Activated CD4-positive, alpha-beta T cell treated with anti-CD3 and anti-CD28 coated beads, Interleukin-2, amount 10 ng/mL, durations not matched to agents 24 days and 14 days (primary cell): ENCODE measurements around the gene KPNA1. TPM values are rescaled to one million over a fixed set of nuclear protein-coding genes. Genes with fewer than 3 reads are reported as not detected.
"Not testable (repeated sequence)": the region's sequence is repeated elsewhere in the genome, so short reads cannot be mapped to it uniquely, and the experiment has no call there.

Experiments used
- DNase-seq: peaks from one replicate; pipeline ENCODE4 v3.0.0; 2022
- H3K27ac Mint-ChIP-seq: one replicate; pipeline ENCODE4 v1.8.0; 2022; ENCODE audit warnings: mild to moderate bottlenecking, mixed read lengths
- H3K27me3 Mint-ChIP-seq: one replicate; pipeline ENCODE4 v1.8.0; 2022; ENCODE audit warnings: mixed read lengths
- H3K36me3 Mint-ChIP-seq: one replicate; pipeline ENCODE4 v1.8.0; 2022; ENCODE audit warnings: low read depth, mild to moderate bottlenecking, mixed read lengths
- H3K4me1 Mint-ChIP-seq: one replicate; pipeline ENCODE4 v1.8.0; 2021; ENCODE audit warnings: mixed read lengths
- H3K4me3 Mint-ChIP-seq: one replicate; pipeline ENCODE4 v1.8.0; 2022; ENCODE audit warnings: mild to moderate bottlenecking, moderate library complexity, mixed read lengths
- H3K9me3 Mint-ChIP-seq: one replicate; pipeline ENCODE4 v1.8.0; 2021; ENCODE audit warnings: mixed read lengths
- intact Hi-C: fragments of 100-400 bp; cut with micrococcal nuclease; formaldehyde crosslinking; loops from one replicate; pipeline ENCODE4 v1.15.1; 2023
- total RNA-seq: library from RNA; stranded (reverse); gene quantifications from 2 replicates; pipeline ENCODE4 v1.2.3, GENCODE V29; 2022

KPNA1 gene
- total RNA-seq, 1 donor from 2014 or later, result 78.4 TPM

GRCh38 chr3:122444491-122444887 lies 70.2 kb downstream of the KPNA1 start:
- H3K4me1 Mint-ChIP-seq, H3K4me3 Mint-ChIP-seq, DNase-seq, H3K27me3 Mint-ChIP-seq, intact Hi-C loops, H3K27ac Mint-ChIP-seq: not testable (repeated sequence)
- Mint-ChIP-seq H3K36me3 (peaks cover 85% of the 10 kb centered on the region), H3K9me3 (peaks cover 17% of the 10 kb centered on the region)

GRCh38 chr3:122443762-122444490 lies 70.8 kb downstream of the KPNA1 start:
- H3K4me1 Mint-ChIP-seq, H3K4me3 Mint-ChIP-seq, H3K27ac Mint-ChIP-seq, intact Hi-C loops, DNase-seq, H3K27me3 Mint-ChIP-seq: not testable (repeated sequence)
- Mint-ChIP-seq H3K9me3 (peaks cover 14% of the 10 kb centered on the region), H3K36me3 (peaks cover 83% of the 10 kb centered on the region)

DNA sequence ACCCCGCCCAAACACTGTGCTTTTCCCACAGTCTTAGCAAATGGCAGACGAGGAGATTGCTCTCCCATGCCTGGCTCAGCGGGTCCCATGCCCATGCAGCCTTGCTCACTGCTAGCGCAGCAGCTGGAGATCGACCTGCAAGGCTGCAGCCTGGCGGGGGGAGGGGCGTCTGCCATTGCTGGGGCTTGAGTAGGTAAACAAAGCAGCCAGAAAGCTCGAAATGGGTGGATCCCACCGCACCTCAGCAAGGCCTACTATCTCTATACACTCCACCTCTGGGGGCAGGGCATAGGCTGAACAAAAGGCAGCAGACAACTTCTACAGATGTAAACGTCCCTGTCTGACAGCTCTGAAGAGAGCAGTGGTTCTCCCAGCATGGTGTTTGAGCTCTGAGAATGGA lies 71.6 kb downstream of the KPNA1 start:
- Mint-ChIP-seq H3K4me3 (no peak overlapping the region), H3K4me1 (peaks cover 4% of the 10 kb centered on the region)
- no peak for DNase-seq

GRCh38 chr3:122435950-122436349 lies 78.8 kb downstream of the KPNA1 start:
- H3K27me3 Mint-ChIP-seq, result no peaks in the 10 kb centered on the region
- peaks cover 8% of the 10 kb centered on the region for H3K9me3 Mint-ChIP-seq
- H3K4me3 Mint-ChIP-seq, result no peak overlapping the region
- no peak overlapping the region for H3K27ac Mint-ChIP-seq
- no peak for DNase-seq
- H3K4me1 Mint-ChIP-seq, result no peaks in the 10 kb centered on the region
- intact Hi-C loops, result no loop called here
- H3K36me3 Mint-ChIP-seq, result peaks cover 73% of the 10 kb centered on the region

More for the DNA sequence above, 71.6 kb downstream of the KPNA1 start:
- intact Hi-C loops, result no loop called here
- H3K36me3 Mint-ChIP-seq, result peaks cover 77% of the 10 kb centered on the region
- peaks cover 9% of the 10 kb centered on the region for H3K9me3 Mint-ChIP-seq
- no peaks in the 10 kb centered on the region for H3K27me3 Mint-ChIP-seq
- no peak overlapping the region for H3K27ac Mint-ChIP-seq

- no peaks in the 10 kb centered on the region for H3K27me3 Mint-ChIP-seq
- H3K4me1 Mint-ChIP-seq, result peaks cover 13% of the 10 kb centered on the region
- H3K9me3 Mint-ChIP-seq, result no peaks in the 10 kb centered on the region
- DNase-seq, result no peak
- intact Hi-C loops, result no loop called here
- H3K27ac Mint-ChIP-seq, result no peak overlapping the region
- peaks cover 78% of the 10 kb centered on the region for H3K36me3 Mint-ChIP-seq
- H3K4me3 Mint-ChIP-seq, result no peak overlapping the region
Measured at GRCh38 chr3:122430371-122430770, 84.4 kb downstream of the KPNA1 start.

- Mint-ChIP-seq H3K27ac (peak overlapping the region; percentile 72), H3K36me3 (peaks cover 70% of the 10 kb centered on the region)
- intact Hi-C loops, result loop anchor here (1.0 to 5.0 kb wide), 3 partner anchors 36 to 182 kb away; no protein-coding TSS in a partner anchor
Measured at GRCh38 chr3:122427857-122428471, 86.8 kb downstream of the KPNA1 start.

DNA sequence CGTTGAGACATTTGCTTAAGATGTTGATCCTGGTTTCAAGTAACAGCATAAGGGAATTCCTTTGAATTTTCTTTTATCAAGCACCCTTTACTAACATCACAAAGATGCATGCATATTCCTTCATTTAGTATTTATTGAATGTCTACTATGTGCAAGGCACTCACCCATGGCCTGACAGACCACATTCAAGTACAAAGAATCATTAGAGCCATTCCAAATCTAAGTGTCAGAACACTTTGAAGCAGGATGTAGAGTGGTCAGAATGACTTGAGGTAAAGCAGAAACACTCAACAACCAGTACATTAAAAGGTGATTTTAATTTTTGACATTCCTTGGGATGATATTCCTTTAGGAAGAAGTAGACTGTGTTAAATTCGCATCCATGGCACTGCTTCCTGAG lies 92.9 kb downstream of the KPNA1 start:
- DNase-seq, result no peak
- H3K4me1 Mint-ChIP-seq, result peaks cover 8% of the 10 kb centered on the region
- no peaks in the 10 kb centered on the region for H3K9me3 Mint-ChIP-seq

More at GRCh38 chr3:122427857-122428471, 86.8 kb downstream of the KPNA1 start:
- no peaks in the 10 kb centered on the region for H3K27me3 Mint-ChIP-seq
- H3K9me3 Mint-ChIP-seq, result no peaks in the 10 kb centered on the region
- peaks cover 13% of the 10 kb centered on the region for H3K4me1 Mint-ChIP-seq
- no peak for DNase-seq
- no peak overlapping the region for H3K4me3 Mint-ChIP-seq

DNA sequence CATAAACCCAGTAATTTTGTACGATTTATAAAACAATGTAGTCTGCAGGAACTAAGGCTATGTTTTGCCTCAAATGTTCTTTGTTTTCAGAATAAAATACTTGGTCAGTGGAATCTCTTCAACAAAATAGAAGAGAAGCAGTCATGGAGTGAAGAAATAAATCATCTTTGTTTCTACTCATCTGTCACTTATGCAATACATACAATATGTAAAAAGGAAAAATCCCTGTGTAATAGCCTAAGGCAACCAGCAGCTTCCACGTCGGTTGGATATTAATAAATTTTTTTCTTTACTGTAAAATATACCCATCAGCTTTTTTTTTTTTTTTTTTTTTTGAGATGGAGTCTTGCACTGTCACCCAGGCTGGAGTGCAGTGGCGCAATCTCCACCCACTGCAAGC lies 93.6 kb downstream of the KPNA1 start:
- H3K27me3 Mint-ChIP-seq, result no peaks in the 10 kb centered on the region
- peaks cover 13% of the 10 kb centered on the region for H3K4me1 Mint-ChIP-seq
- H3K27ac Mint-ChIP-seq, result no peak overlapping the region

More for the DNA sequence above, 92.9 kb downstream of the KPNA1 start:
- Mint-ChIP-seq H3K4me3 (no peak overlapping the region), H3K27ac (no peak overlapping the region), H3K27me3 (no peaks in the 10 kb centered on the region), H3K36me3 (peaks cover 48% of the 10 kb centered on the region)
- intact Hi-C loops, result no loop called here

DNA sequence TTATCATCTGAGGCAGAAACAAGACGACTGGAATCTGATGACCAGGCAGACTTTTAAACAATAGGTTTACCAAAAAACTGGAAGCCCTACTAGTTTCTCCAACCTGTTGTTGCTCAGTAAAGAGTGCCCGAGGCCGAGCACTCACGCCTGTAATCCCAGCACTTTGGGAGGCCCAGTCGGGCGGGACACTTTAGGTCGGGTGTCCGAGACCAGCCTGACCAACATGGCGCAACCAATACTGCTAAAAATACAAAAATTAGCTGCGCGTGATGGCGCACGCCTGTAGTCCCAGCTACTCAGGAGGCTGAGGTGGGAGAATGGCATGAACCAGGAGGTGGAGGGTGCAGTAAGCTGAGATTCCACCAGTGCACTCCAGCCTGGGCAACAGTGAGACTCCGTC lies 97.8 kb downstream of the KPNA1 start:
- peaks cover 43% of the 10 kb centered on the region for H3K36me3 Mint-ChIP-seq
- H3K9me3 Mint-ChIP-seq, result no peaks in the 10 kb centered on the region
- intact Hi-C loops, result loop anchor here (1.0 to 2.0 kb wide), 6 partner anchors 33 to 872 kb away; partner anchors contain the start of genes FAM162A, HSPBAP1, KPNA1 and PARP14
- no peak for DNase-seq
- peaks cover 38% of the 10 kb centered on the region for H3K4me1 Mint-ChIP-seq
- peak overlapping the region; percentile 99 for H3K27ac Mint-ChIP-seq
- H3K27me3 Mint-ChIP-seq, result peaks cover 3% of the 10 kb centered on the region
- H3K4me3 Mint-ChIP-seq, result peak overlapping the region; percentile 98

More for the DNA sequence above, 93.6 kb downstream of the KPNA1 start:
- no peak for DNase-seq
- intact Hi-C loops, result no loop called here
- Mint-ChIP-seq H3K9me3 (no peaks in the 10 kb centered on the region), H3K4me3 (no peak overlapping the region), H3K36me3 (peaks cover 40% of the 10 kb centered on the region)

DNA sequence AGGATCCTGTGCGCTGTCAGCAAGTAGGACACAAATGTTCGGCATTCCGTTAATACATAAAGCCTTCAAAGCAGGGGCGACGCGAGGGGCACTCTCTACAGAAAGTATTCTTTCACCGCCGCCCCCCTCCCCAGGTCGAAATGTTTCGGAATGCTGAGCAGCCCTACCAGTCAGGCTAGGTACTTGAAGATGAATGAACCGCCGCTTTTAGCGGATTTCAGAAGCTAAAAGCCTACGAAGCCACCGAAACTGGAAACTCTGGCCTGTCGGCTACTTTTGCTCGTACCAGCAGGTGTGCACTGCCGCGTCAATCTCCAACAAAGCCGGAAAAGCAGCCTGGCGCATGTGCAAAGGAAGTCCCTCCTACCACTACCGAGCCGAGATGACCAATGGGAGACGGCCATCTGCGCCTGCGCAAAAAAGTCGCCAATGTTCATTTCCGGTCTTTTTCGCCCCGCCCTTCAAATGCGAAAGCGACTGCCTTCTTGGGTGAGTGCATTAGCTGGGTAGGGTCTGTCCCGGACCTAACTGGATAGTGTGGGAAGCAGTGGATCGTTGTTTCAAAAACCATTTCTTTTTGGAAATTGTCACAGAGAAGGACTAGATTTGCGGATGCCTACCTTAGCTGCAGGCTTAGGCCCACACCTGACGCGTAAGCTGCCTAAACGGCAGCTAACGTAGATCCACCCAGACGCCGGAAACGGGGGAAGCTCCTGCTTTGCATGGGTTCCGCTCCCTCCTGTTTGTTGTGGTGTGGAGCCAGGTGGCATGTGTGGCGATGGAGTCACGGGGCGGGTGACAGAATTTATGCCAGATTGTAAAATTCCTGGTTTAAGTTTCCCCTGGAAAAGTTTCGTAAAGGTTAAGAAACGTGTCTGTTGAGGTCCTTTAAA lies 98.7 kb downstream of the KPNA1 start, which contains the start of gene WDR5B:
Gene WDR5B (minus strand): TSS at position 301 of the 893 bp plus-strand sequence. CDS start 534 bp downstream, outside the sequence.
- Mint-ChIP-seq H3K4me3 (peak within 1 kb of the TSS; percentile 98), H3K9me3 (no peaks in the 10 kb centered on the region), H3K27me3 (peaks cover 3% of the 10 kb centered on the region), H3K36me3 (peaks cover 41% of the 10 kb centered on the region), H3K27ac (peak within 1 kb of the TSS; percentile 99), H3K4me1 (peaks cover 38% of the 10 kb centered on the region)
- peak; percentile 99 for DNase-seq
- intact Hi-C loops, result loop anchor here (1.0 to 2.0 kb wide), 6 partner anchors 32 to 871 kb away; partner anchors contain the start of genes FAM162A, HSPBAP1, KPNA1 and PARP14

GRCh38 chr3:122415104-122415744 lies 99.5 kb downstream of the KPNA1 start:
- H3K4me1 Mint-ChIP-seq, result peaks cover 39% of the 10 kb centered on the region
- peak; percentile 86 for DNase-seq
- no peaks in the 10 kb centered on the region for H3K9me3 Mint-ChIP-seq
- H3K27me3 Mint-ChIP-seq, result peaks cover 3% of the 10 kb centered on the region
- H3K4me3 Mint-ChIP-seq, result peak overlapping the region; percentile 98
- intact Hi-C loops, result no loop called here
- H3K27ac Mint-ChIP-seq, result peak overlapping the region; percentile 99
- peaks cover 44% of the 10 kb centered on the region for H3K36me3 Mint-ChIP-seq

DNA sequence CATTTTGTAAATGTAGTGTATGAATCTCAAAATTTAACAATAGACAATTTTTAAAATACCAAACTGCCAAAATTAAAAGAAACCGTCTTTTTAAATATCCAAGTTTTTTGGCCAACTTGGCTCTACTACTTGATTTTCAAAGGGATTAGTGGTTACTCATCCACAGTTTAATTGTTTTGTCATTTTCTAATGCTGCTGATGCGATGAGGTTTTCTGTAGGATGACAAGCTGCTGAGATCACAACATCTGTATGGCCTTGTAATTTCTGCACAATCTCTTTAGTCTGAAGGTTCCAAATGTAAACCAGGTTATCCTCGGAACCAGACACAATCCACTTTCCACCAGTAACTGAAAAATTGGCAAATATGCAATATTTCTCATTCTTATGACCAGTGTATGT lies 100.3 kb downstream of the KPNA1 start:
- intact Hi-C loops, result no loop called here
- Mint-ChIP-seq H3K4me1 (peaks cover 41% of the 10 kb centered on the region), H3K4me3 (peak overlapping the region; percentile 98), H3K36me3 (peaks cover 47% of the 10 kb centered on the region), H3K27me3 (peaks cover 3% of the 10 kb centered on the region), H3K9me3 (no peaks in the 10 kb centered on the region), H3K27ac (peak overlapping the region; percentile 99)
- no peak for DNase-seq

DNA sequence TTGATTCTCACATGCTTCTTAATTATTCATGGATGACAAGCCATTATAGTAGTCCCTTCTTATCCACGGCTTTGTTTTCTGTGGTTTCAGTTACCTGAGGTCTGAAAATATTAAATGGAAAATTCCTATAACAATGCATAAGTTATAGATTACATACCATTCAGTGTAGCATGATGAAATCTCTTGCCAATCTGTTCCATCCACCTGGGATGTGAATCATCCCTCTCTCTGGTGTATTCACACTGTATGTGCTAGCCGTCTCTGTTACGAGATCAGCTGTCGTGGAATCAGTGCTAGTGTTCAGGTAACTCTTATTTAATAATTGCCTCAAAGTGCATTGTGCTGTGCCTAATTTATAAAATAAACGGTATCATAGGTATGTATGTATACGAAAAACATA lies 104.1 kb downstream of the KPNA1 start:
- Mint-ChIP-seq H3K27me3 (no peaks in the 10 kb centered on the region), H3K36me3 (peaks cover 69% of the 10 kb centered on the region), H3K4me1 (peaks cover 30% of the 10 kb centered on the region), H3K4me3 (no peak overlapping the region), H3K27ac (no peak overlapping the region), H3K9me3 (no peaks in the 10 kb centered on the region)
- intact Hi-C loops, result no loop called here
- no peak for DNase-seq
